ENCODE measurements around the gene SLC2A10.

SLC2A10 gene

GRCh38 chr20:46770330-46771194 lies 61.1 kb downstream of the SLC2A10 start:
- no peak for DNase-seq (ENCODE audit: low read depth)

GRCh38 chr20:46771195-46771588 lies 61.7 kb downstream of the SLC2A10 start:
- no peak for DNase-seq (ENCODE audit: low read depth)

- no peak for DNase-seq (ENCODE audit: low read depth)
Observed at GRCh38 chr20:46772901-46773300, 63.5 kb downstream of the SLC2A10 start.

GRCh38 chr20:46773680-46774079 lies 64.2 kb downstream of the SLC2A10 start:
- DNase-seq (ENCODE audit: low read depth): no peak

- no peak for DNase-seq (ENCODE audit: low read depth)
Observed at GRCh38 chr20:46774236-46774635, 64.8 kb downstream of the SLC2A10 start.

GRCh38 chr20:46774943-46775560 lies 65.6 kb downstream of the SLC2A10 start:
- no peak for DNase-seq (ENCODE audit: low read depth)

GRCh38 chr20:46775806-46776205 lies 66.4 kb downstream of the SLC2A10 start:
- DNase-seq (ENCODE audit: low read depth): no peak

GRCh38 chr20:46777331-46777730 lies 67.9 kb downstream of the SLC2A10 start:
- DNase-seq (ENCODE audit: low read depth): no peak

- no peak for DNase-seq (ENCODE audit: low read depth)
Observed at GRCh38 chr20:46779831-46780230, 70.4 kb downstream of the SLC2A10 start.

GRCh38 chr20:46784436-46785127 lies 75.1 kb downstream of the SLC2A10 start:
- no peak for DNase-seq (ENCODE audit: low read depth)
